ENCODE data around the gene ABHD6. TPM values are rescaled to one million over a fixed set of nuclear protein-coding genes. Genes with fewer than 3 reads are reported as not detected.

Gene ABHD6
- total and polyA plus RNA-seq, 8 donors: 4.3 to 22.8 (median 8.0) TPM

DNA sequence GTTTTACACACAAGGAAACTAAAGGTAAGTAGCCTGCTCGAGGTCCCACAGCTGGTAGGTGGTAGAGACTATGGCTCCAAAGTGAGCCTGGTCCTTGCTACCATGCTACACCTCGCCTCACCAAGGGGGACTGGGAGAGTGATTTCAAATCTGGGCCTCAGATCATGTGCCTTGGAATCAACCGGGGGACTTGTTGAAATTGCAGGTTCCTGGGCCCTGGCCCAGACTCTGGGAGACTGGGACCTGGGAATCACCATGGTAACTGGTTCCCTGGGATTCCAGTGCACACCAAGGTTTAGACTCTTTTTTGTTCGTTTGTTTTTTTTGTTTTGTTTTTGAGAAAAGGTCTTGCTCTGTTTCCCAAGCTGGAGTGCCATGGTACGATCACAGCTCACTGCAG, 47.9 kb upstream of the ABHD6 start:
- Histone ChIP-seq H3K36me3 (no peaks in the 10 kb centered on the region), H3K27ac (no peak overlapping the region), H3K27me3 (no peaks in the 10 kb centered on the region), H3K9me3 (no peaks in the 10 kb centered on the region), H3K4me3 (no peak overlapping the region), H3K4me1 (peaks cover 0 to 7% (median 3%) of the 10 kb centered on the region in 4 donors)
- no peak for TF ChIP-seq CTCF (IDR thresholded peaks at IDR 0.05)
- TF ChIP-seq POLR2A (IDR thresholded peaks at IDR 0.05): no peak
- TF ChIP-seq EP300 (IDR thresholded peaks at IDR 0.05): no peak
- TF ChIP-seq POLR2AphosphoS5 (IDR thresholded peaks at IDR 0.05): no peak
- 65 to 80% (median 74%) methylated on average over 5 of the region's 5 CpGs for WGBS, 5 donors
- DNase-seq: no peak
- intact Hi-C loops (cut with DNase I; ENCODE audit: low total_unique reads): loop anchor here (5.0 kb wide), 1 partner anchor 108 kb away; no protein-coding TSS in a partner anchor

DNA sequence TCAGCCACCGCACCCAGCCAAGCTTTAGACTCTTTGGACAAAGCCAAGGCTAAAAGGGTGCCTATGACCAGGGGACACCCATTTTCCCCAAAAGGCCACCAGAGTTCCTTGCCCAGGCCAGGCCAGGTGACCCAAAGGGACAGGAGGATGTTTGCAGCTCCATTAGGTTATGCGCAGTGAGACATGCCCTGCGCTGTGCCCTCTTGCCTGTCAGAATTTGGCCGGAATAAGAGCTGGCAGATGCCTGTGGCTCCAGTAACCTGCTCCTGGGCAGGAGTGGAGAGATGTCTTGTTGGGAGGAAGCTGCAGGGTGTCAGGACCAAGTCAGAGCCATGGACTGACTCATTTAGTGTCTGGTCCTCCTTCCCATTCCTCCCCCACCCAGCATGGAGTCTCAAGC, 47.3 kb upstream of the ABHD6 start:
- intact Hi-C loops (cut with DNase I; ENCODE audit: low total_unique reads): loop anchor here (5.0 kb wide), 1 partner anchor 107 kb away; no protein-coding TSS in a partner anchor
- H3K4me3 ChIP-seq: no peak overlapping the region
- WGBS, 5 donors: 84 to 100% (median 97%) methylated on average over 4 of the region's 4 CpGs
- H3K36me3 ChIP-seq: no peaks in the 10 kb centered on the region
- H3K4me1 ChIP-seq: peaks cover 0 to 7% (median 3%) of the 10 kb centered on the region in 4 donors
- TF ChIP-seq CTCF (IDR thresholded peaks at IDR 0.05) (no peak), POLR2AphosphoS5 (IDR thresholded peaks at IDR 0.05) (no peak), POLR2A (IDR thresholded peaks at IDR 0.05) (no peak), EP300 (IDR thresholded peaks at IDR 0.05) (no peak)
- no peak for DNase-seq
- no peaks in the 10 kb centered on the region for H3K27me3 ChIP-seq
- H3K27ac ChIP-seq: no peak overlapping the region
- no peaks in the 10 kb centered on the region for H3K9me3 ChIP-seq

- Histone ChIP-seq H3K27me3 (no peaks in the 10 kb centered on the region), H3K36me3 (no peaks in the 10 kb centered on the region), H3K4me1 (peaks cover 0 to 7% (median 3%) of the 10 kb centered on the region in 4 donors), H3K27ac (no peak overlapping the region), H3K9me3 (no peaks in the 10 kb centered on the region), H3K4me3 (no peak overlapping the region)
- no peak for TF ChIP-seq CTCF (IDR thresholded peaks at IDR 0.05)
- no peak for TF ChIP-seq POLR2AphosphoS5 (IDR thresholded peaks at IDR 0.05)
- TF ChIP-seq POLR2A (IDR thresholded peaks at IDR 0.05): no peak
- no peak for TF ChIP-seq EP300 (IDR thresholded peaks at IDR 0.05)
- 89 to 95% (median 91%) methylated on average over 3 to 4 of the region's 4 CpGs for WGBS, 5 donors
- intact Hi-C loops (cut with DNase I; ENCODE audit: low total_unique reads): loop anchor here (5.0 kb wide), 1 partner anchor 106 kb away; no protein-coding TSS in a partner anchor
- DNase-seq: no peak
Measured at GRCh38 chr3:58190882-58191281, 46.7 kb upstream of the ABHD6 start.

- Histone ChIP-seq H3K27ac (no peak overlapping the region), H3K27me3 (no peaks in the 10 kb centered on the region), H3K36me3 (no peaks in the 10 kb centered on the region), H3K4me1 (peaks cover 0 to 7% (median 3%) of the 10 kb centered on the region in 4 donors), H3K4me3 (no peak overlapping the region), H3K9me3 (no peaks in the 10 kb centered on the region)
- WGBS, 5 donors: 51 to 62% (median 60%) methylated on average over 10 of the region's 10 CpGs
- DNase-seq: no peak
- TF ChIP-seq POLR2AphosphoS5 (IDR thresholded peaks at IDR 0.05) (no peak), POLR2A (IDR thresholded peaks at IDR 0.05) (no peak), EP300 (IDR thresholded peaks at IDR 0.05) (no peak), CTCF (IDR thresholded peaks at IDR 0.05) (no peak)
- intact Hi-C loops (cut with DNase I; ENCODE audit: low total_unique reads): loop anchor here (5.0 kb wide), 1 partner anchor 106 kb away; no protein-coding TSS in a partner anchor
Measured at GRCh38 chr3:58191361-58191991, 46.1 kb upstream of the ABHD6 start.
